ENCODE results near the gene SSRP1.
"Not testable (repeated sequence)": the region's sequence is repeated elsewhere in the genome, so short reads cannot be mapped to it uniquely, and the experiment has no call there.

SSRP1 gene

DNA sequence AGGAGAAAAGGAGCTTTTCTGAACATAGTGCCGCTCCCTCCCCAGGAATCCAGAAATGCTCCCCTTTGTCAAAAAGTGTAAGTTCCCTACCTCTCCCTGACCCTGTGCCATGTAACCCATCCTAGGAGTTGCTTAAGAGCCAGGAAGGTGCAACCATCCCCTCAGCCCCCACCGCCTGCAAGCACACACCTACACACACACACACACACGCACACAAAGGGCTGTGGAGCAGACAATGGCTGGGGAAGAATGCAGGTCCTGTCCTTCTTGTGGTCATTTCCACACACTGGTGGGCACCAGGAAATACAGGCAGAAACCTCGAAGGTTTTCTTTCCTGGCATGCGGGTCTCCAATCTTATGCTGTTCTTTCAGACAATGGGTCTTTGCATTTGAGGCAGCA is 3.6 kb upstream of the SSRP1 start:
- no peak for FAIRE-seq

DNA sequence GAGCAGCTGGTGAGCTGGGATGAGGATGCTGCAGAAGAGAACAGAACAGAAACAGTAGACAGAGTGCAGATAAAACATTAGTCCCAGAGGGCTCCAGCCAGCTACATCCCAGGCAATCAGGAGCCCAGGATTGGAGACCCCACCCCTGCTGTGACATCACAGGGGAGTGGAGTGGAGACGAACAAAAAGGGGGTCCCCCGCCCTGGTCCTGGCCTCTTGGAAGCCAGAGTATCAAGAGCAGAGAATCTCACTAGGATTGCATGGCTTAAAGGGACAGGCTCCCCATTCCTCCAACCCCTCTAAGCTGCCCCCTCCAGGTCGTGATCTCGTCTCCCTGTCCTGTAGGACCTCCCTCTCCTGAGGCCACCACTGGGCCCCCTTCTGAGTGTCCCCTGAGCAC is 2.5 kb upstream of the SSRP1 start, which contains the start of gene P2RX3:
TSS of gene P2RX3 (plus strand) at position 211 of the 400 bp plus-strand sequence. CDS start 199 bp downstream, outside the sequence.
- DNase-seq (ENCODE audit: low spot score) (no peak), FAIRE-seq (no peak)

More for the DNA sequence above, 3.6 kb upstream of the SSRP1 start:
- no peak for DNase-seq (ENCODE audit: low spot score)

DNA sequence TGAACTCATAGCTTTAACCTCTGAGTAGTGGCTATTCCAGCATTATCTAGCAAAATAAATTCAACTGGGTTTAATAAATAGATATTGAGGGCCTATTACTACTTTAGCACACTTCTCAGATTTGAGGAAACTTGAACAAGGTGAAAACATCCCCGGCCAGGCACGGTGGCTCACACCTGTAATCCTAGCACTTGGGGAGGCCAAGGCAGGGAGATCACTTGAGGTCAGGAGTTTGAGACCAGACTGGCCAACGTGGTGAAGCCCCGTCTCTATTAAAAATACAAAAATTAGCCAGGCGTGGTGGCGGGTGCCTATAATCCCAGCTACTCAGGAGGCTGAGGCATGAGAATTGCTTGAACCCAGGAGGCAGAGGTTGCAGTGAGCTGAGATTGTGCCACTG is 1.2 kb upstream of the SSRP1 start:
- FAIRE-seq; DNase-seq (ENCODE audit: low spot score): not testable (repeated sequence)

DNA sequence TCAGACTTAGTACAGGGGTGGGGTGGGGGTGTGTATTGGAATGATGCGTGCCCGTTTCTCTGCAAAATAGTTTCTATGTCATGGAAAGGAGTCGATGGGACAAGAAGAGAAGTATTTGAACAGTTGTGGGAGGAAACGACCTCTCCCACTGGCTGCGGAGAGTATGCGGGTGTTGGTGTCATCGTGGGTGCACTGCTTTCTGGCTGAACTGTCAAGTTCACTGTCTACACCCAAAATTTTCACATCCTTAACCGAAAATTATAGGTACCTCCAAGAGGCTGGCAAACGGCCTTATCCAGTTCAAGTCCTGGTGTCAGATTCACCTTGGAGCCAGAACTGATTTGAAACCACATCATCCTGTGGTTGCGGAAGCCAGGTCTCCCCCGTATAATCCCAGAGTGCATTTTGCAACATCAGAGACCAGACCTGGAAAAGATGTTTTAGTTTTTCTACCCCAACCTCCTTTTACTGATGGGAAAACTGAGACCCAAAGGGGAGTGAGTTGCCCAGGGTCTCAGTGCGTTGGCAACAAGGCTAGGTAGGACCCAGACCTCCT is 497 bp upstream of the SSRP1 start:
- DNase-seq (ENCODE audit: low spot score), result no peak
- FAIRE-seq, result no peak

DNA sequence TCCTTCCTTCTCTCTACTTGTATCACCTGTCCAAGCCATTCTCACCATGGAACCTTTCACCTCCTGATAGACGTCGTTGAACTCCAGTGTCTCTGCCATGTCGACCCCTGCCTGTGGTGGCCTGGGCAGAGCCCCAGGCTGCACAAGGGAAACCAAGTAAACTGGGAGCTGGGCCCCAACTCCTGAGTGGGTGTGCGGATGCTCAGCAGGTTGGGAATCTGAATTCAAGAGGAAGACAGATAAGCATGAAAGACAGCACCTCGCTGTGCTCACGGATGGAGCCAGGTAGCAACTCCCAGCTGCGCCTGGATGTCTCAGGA is 709 bp downstream of the SSRP1 start:
- DNase-seq (ENCODE audit: low spot score) (no peak), FAIRE-seq (no peak)

DNA sequence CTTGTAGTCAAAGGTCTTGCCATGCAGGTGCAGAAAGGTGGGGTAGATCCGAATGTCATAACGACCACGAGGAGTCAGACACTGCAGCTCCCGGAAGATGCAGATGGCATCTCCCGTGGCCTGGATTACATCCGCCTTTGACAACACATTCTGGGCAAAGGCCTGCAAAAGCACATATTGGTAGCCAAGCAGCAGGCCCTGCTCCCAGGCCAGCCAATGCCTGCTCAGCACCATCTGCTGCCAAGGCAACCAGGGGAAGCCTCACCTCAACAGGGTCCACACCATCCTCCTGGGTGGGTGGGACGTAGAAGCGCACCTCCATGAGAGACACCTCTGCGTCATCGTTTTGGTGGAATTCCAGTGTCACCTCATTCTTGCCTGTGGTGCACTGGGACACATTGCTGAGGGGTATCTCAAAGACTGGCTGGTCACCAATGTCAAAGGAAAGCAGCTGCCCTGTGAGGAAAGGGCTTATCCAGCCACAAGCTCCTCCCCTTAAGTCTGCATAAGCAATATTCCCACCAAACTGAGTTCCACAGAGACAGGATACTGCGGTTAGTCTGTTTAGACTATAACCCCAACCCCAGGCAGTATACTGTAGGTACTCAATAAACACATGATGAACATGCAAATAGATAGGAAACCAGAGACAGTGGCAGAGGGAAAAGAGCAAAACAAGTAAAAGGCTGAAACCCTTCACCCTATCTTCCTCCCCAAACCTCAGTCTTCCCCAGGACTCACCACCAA is 2.8 kb downstream of the SSRP1 start:
- FAIRE-seq, result no peak
- DNase-seq (ENCODE audit: low spot score), result no peak

GRCh38 chr11:57331720-57332119 is 4.0 kb downstream of the SSRP1 start:
- DNase-seq (ENCODE audit: low spot score) (no peak), FAIRE-seq (no peak)

- FAIRE-seq, result no peak
These were observed 5.7 kb downstream of the SSRP1 start for GRCh38 chr11:57330029-57330428.

DNA sequence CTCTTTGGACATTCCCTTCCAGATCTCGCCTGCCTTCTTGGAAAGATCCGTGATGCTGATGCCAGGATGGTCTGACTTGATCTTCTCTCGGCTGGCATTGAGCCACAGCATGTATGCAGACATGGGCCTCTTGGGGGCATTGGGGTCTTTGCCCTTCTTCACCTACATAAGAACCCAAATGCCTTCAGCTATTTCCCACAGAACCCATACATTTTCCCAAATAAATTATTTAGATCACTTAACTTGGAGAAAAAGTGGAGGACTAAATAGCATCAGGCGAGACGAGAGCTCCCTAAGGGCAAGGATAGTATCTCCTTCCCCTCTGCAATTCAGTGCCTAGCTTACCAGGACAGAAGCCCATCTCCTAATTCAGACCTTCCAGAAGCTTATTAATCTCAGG is 8.0 kb downstream of the SSRP1 start:
- DNase-seq (ENCODE audit: low spot score) (no peak), FAIRE-seq (no peak)

More at GRCh38 chr11:57330029-57330428, 5.7 kb downstream of the SSRP1 start:
- DNase-seq (ENCODE audit: low spot score), result no peak

DNA sequence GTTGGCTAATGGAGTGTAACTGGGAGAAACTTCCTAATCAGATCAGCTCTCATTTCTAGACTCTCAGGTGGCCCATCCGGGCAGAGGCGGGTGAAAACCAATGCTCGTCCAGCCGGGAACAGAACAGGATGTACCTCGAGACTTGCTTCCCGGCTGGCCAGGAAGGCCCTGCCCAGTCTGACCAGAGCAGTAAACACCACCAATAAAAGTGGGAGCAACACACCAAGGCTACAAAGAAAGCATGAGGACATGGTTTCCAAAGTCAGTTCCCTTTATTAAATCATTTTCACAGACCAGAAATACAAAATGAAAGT is 10.0 kb downstream of the SSRP1 start:
- FAIRE-seq (peak; percentile 83), DNase-seq (ENCODE audit: low spot score) (no peak)

GRCh38 chr11:57324886-57325734 is 10.6 kb downstream of the SSRP1 start, which contains the start of gene TNKS1BP1:
Gene TNKS1BP1, minus strand, starts transcription at chr11:57324952. Its CDS starts 3,067 bp downstream, at chr11:57321885.
- FAIRE-seq, result peak; percentile 53
- DNase-seq (ENCODE audit: low spot score), result peak; percentile 85

DNA sequence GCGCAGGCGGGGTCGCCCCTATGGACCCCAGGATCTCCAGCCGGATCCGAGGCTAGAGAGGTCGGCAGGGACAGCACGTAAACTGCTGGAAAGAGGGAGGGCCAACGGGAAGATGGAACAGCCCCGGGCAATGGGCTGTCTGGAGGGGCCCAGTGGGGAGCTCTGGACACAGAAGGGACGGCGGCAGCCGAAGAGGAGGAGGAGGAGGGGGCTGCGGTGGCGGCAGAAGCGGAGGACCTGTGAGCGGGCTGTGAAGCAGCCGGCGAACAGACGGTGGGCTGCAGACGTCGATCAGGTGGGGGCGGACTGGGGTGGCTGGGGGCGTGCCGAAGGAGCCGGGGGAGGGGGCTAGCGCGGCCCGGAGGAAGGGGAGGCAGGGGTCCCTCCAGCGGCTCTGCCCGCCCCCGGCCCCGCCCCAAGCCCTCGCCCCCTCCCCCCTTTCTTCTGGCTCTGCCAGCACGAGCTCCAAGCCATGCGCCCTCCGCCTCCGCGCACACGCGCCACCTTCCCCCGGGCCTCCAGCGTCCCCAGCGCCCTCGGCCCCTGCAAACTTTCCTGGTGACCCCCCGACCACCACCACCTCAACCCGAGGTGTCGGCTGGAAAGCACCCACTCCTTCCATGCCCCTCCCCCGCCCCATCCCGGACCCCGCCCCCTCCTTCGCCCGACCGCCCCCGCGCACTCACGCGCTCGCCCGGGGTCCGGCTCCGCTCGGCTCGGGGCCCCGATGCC is 11.4 kb downstream of the SSRP1 start:
- DNase-seq (ENCODE audit: low spot score) (no peak), FAIRE-seq (no peak)

- no peak for DNase-seq (ENCODE audit: low spot score)
- no peak for FAIRE-seq
These were observed 11.9 kb downstream of the SSRP1 start for GRCh38 chr11:57323855-57324153.

GRCh38 chr11:57323167-57323854 is 12.4 kb downstream of the SSRP1 start:
- no peak for DNase-seq (ENCODE audit: low spot score)
- FAIRE-seq, result no peak

GRCh38 chr11:57322256-57323166 is 13.2 kb downstream of the SSRP1 start:
- FAIRE-seq, result peak; percentile 82
- peak; percentile 82 for DNase-seq (ENCODE audit: low spot score)

- DNase-seq (ENCODE audit: low spot score) (no peak), FAIRE-seq (no peak)
These were observed 14.1 kb downstream of the SSRP1 start for GRCh38 chr11:57321388-57322255.

DNA sequence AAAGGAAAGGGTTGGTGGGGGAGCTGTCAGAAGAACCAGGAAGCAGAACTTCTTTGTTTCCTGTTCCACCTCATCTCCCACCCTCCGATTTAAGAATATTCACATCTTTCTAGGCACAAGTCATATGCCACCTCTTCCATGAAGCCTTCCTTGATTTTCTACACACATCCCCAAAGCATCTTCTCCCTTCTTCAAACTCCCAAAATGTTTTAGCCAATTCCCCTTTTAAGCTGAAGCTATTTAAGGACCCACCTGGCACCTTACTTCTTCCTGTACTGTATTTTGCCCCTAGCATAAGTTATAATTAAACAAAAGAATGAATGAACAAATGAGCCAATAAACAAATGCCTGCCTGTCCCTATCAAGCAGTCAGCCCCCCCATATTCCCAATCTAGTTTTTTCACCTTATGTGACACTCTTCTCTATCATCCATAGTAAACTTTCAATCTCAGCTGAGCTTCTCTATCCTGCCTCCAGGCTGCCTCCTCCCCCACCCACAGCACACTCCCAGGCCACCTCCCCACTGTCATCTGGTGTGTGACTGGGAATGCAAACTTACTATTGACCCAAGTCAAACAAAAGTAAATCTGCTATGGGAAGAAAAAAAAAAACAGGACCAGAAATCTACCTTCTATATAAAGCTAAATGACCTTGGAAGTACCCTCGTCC is 14.8 kb downstream of the SSRP1 start:
- FAIRE-seq (no peak), DNase-seq (ENCODE audit: low spot score) (no peak)

DNA sequence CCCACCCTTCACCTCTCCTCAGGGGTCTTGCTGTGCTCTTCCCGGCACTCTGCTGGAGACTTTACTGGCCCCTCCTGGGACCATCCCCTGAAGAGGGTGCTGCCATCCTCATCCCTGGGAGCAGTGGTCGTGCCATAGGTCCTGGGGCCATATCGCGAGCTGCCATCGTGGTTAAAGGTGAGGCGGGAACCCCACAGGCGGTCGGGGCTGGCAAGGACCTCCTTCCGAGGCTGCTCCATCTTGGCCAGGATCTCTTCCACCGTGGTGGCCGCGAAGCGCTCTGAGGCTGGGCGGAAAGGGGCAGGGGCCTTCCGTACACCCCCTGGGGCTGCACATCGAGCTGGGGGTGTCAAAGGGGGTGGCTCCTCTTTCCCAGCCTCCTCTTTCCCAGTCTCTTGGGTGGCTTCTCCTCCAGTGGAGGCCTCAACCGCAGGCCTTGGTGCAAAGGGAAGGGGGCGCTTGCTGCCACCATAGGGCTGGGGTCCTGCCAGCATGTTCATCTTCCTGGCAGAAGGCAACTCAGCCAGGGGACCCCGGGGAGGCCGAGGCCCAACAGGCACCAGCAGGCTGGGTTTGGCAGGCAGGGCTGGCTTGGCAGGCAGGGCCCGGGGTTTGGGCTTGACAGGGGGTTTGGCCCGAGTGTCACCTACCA is 15.5 kb downstream of the SSRP1 start:
- DNase-seq (ENCODE audit: low spot score) (no peak), FAIRE-seq (no peak)
